CD4-positive, alpha-beta T cell treated with Interleukin-2 at 100 ng/mL for 4 hours (primary cell): Measurements from ENCODE around the gene HPSE2.

ENCODE experiments used
- DNase-seq: peaks from one replicate; pipeline ENCODE4 v3.0.0-alpha.2; 2020; ENCODE audit warnings: low spot score

HPSE2 gene

DNA sequence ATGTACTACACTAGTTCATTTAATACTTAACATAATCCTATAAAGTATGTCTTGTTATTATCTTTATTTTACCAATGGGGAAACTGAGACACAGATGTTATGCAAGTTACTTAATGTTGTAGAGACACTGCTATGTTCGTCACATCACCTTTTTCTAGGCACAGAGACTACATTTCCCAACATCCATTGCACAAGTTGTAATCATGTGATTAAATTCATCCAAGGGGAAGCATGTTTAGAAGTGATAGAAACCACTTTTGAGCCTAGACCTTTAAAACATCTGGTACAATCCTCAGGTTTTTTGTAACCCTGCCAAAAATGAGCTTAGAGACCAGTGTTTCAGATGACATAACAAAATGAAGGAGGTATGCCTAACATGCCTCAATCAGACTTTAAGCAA lies 402.1 kb downstream of the HPSE2 start:
- no peak for DNase-seq

DNA sequence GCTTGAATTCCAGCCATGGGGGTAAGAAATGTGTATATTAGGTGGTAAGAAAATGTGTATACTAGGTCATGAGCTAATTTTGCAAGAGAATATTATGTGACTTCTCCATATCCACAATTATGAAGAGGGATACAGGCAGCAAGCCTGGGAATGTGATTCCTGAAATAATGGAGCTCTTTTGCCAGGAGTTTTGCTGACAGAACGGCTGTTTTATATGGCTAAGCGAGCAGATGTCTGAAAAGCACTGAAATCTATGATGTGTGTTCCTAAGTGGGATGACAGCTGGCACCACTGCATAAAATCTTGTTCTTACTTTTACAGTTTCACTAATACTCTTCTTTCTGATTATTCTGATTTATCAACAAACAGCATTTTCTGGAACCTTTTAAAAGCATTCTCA lies 402.9 kb downstream of the HPSE2 start:
- DNase-seq: no peak

DNA sequence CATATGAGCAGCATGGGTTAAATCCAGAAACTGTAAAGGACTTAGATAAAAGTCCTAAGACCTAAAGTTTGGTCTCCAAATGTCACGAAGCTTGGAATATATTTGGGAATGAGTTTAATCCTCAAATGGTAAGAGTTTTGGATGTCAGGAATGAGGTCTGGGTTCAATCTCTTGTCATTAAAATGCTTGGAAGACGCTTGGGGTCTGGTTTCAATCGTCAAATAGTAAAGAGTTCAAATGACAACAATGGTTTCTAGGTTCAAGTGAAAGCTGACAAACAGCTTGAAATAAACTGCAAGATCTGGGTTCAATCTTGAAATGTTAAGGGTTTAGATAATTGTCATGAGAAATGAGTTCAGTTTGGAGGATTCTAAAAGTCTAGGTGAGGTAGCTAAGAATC lies 403.5 kb downstream of the HPSE2 start:
- DNase-seq: no peak

DNA sequence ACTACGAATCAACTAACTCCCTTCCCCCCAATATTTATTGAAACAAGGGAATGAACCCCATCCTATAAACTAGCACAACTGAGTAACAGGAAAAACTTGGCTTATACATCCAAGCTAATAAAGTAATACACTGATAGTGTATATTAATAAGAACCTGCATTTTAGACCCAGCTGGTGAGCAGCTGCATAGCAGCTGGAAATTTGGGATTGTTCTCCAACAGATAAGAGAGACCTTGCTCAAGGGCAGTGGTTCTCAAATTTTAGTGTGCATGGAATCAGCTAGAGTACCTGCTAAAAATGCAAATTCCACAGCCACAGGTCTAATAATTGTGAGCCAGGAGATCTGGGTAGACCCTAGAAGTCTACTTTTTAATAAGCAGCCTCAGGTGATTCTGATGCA lies 404.3 kb downstream of the HPSE2 start:
- no peak for DNase-seq

DNA sequence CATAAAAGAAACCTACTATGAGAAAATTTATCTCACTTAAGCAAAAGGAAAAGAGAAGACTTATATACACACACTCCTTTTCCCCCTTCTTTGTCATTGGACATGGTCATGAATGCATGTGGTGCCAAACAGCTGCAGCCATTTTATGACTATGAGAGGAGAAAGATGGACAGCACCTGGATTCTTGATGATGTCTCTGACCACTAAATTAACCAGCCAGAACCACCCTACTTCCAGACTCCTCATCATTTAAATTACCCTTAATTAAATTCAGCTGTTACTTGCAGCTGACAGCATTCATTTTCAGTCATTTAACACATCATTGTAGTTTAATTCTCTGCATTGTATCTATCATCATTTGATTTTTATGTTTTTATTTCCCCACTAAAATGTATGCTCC lies 409.9 kb downstream of the HPSE2 start:
- no peak for DNase-seq

DNA sequence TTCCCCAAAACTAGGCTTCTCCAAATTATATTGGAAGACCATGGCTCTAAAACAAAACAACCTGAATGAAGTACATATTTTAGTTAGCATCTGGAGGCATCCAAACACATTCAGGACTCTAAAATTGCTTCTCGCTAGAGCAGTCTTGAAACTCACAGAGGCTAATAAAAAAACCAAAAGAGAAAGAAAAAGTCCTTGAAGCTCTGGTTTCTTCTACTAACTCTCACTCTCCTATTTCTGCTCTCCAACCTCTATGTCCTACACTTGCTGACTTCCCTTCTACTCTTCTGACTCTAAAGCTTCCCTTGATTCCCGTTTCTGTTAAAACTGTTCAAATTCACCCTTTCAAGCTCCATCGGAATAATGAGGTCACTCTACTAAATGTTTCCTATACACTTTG lies 418.3 kb downstream of the HPSE2 start:
- DNase-seq: no peak

DNA sequence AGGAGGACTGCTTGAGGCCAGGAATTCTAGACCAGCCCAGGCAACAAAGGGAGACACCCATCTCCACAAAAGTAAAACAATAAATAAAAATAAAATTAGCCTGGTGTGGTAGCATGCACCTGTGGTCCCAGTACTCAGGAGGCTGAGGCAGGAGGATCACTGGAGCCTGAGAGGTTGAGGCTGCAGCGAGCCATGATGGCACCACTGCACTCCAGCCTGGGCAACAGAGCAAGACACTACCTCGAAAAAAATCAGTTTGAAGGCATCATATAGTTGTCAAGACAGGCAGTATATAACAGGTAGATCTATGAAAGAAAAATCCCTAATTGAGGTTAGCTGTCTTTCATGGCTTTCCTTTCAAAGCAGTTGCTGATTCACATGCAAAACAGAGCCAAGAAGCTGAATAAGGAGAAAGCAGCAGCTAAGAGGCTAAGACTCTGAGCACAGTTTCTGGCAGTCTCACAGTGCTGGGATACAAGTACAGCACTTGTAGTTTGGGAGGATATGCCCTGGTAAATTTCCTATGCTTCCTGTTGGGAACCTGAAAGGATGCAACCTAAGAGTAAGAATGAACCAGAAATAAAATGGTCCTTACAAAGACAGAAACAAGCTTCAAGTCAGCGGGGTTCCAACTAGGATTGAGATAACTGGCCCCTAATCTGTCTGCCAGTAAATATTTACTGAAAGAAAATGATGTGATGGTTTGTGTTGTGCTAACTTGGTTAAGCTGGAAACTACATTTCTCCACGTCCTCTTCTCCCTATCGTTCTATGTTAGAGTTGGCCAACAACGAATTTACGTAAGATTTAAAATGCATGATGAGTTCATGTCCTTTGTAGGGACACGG lies 420.4 kb downstream of the HPSE2 start:
- no peak for DNase-seq

DNA sequence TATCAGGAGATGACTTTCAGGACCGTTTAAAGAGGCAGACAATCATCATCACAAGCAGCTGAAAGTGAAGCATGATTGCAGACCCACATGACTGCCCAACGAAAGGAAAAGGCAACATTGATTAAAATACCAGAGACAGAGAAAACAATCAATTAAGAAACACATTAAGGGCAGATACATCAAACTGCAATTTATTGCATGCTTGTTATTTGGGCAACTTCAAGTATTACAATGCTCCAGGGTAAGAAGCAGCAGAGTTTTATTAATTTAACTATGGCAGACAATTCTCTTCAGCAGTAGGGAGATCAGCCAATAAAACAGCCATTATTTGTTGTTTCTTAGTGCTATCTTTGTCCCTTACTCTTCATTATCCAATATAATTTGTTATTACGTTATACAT lies 421.2 kb downstream of the HPSE2 start:
- no peak for DNase-seq

DNA sequence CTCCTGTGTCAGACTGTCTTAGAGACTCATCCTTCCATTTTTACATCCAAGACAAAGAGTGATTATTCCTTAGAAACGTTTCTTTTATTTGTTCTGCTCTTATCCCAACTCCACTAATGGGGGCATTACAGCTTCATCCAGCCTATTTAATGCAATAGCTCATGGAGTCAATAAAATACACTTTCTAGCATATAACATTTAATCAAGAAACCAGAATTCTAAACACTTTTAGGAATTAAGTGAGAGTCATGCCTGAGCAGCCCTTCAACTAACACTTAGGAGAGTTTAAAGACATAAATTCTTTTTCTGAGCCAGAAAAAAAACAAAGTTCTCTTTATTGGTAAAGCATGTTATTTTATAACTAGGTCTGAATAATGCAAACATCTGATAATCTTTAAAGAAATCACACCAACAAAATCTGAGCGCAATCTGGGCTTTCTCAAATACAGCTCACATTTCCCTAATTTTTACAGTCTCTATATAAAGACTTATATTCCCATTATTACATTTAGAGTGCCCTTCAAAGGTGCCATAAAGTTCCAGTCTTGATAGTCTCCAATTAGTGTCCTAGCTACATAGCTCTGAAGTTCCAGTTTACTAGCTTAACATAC lies 427.3 kb downstream of the HPSE2 start:
- DNase-seq: no peak

DNA sequence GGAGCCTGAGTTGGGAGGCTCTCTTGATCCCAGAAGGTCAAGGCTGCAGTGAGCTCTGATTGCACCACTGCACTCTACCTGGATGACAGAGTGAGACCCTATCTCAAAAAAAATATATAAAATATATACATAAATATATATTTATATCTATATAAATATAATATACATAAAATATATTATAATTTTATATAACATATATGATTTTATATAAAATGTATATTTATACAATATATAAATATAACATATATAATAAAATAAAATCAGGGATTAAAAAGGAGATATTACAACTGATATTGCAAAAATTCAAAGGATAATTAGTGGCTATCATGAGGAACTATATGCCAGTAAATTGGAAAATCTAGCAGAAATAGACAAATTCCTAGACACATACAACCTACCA lies 435.4 kb downstream of the HPSE2 start:
- DNase-seq: no peak

DNA sequence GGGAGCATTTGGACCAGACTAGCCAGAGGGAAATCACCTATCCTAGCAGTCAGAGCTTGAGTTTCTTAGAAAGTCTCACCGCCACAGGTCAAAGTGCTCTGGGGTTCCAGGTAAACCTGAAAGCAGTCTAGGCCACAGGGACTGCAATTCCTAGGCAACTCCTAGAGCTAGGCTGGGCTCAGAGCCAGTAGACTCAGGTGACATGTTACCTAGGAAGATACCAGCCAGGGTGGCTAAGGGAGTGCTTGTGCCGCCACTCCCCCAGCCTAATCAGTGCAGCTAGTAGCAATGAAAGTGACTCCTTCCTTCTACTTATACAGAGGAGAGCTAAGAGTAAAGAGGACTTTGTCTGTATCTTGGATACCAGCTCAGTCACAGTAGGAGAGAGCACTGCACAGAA lies 440.2 kb downstream of the HPSE2 start:
- DNase-seq: no peak

DNA sequence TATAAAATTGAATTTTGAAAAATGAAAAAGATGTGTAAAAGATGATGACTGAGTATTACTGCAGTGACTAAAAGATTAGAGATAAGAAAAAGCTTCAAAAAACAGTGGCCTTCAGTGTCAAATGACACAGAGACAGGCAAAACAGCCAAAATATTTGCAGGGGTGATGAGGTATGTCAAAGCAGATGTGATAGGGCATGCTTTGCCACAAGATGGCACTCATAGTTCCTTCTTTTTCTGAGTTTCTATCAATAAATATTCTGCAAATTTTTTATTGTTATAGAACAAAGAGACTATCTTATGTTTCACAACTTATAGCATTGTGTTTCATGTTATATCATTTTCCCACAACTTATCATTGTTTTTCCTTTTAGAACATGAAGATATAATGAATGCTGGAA lies 444.8 kb downstream of the HPSE2 start:
- DNase-seq: no peak

DNA sequence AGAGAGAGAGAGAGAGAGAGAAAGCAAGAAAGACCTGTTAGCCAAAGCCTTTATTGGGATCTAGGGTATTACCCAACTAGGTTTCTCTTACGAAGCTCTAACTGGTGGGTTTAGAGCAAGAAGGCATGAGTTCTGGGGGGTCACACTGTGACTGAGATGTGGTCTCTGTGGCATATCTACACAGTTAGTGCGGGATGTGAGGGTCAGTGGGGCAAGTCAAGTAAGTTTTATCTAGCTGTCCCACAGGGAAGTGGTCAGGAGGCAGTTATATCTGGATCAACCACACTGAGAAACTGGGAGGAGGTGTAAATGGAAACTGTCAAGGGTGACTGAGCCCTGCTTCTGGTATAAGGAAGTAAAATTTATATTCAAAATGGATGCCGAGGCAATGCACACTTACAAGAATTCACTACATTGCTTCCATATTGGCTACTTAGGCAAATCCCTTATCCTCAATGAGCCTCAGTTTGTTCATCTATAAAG lies 457.3 kb downstream of the HPSE2 start:
- no peak for DNase-seq

DNA sequence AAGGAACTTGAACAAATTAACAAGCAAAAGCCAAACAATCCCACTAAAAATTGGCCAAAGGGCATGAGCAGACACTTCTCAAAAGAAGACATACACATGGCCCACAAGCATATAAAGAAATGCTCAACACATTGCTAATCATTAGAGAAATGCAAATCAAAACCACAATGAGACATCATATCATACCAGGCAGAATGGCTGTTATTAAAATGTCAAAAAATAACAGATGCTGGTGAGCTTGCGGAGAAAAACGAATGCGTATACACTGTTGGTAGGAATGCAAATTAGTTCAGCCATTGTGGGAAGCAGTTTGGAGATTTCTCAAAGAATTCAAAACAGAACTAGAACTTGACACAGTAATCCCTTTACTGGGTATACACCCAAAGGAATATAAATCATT lies 477.2 kb downstream of the HPSE2 start:
- DNase-seq: no peak

DNA sequence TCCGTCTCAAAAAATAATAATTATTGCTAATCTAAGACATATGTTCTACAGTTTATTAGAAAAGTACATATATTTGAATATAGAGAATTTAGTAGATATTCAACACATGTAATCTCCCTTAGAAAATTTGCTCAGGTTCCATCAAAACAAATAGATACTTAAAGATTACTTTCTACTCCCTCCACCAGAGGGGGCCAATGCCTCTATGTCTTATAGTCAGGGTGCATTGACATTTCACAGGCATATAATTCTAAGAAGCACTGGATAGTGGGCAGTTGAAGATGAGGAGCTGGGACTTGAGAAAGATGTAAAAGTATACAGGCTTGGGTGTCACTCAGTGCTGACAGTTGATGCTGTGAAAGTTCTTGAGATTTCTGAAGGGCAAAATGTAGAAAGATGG lies 487.4 kb downstream of the HPSE2 start:
- DNase-seq: no peak

DNA sequence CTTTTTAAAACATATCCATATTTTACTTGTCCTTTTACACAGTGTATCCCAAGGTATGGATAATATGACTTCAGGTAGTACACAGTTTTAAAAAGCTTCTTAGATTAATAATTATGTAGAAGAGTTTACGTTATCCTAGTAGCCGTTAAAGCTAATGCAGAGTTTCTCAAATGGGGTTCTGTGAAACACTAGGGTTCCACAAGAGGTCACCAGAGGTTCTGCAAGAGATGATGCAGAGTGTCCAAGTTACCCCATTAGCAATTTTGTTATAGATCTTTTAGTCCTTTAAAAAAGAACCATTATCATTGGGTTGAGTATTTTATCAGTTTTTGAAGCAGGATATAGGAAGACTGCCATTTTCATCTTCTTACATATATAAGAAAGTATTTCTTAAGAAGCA lies 490.0 kb downstream of the HPSE2 start:
- DNase-seq: no peak

DNA sequence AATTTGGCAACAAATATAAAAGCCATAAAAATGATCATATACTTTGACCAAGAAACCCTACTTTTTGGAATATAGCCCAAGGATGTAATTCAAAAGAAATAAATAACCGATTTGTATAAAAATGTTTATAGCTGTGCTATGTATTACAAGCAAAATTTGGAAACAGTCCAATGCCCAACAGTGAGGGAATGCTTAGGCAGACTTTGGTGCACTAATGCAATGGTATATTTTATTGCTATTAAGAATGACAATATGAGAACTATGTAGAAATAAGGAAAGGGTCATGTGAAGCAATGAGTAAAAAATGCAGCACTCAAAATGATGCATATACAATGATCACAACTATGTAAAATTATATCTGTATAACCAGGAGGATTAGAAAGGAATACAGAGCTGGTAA lies 515.1 kb downstream of the HPSE2 start:
- DNase-seq: no peak

DNA sequence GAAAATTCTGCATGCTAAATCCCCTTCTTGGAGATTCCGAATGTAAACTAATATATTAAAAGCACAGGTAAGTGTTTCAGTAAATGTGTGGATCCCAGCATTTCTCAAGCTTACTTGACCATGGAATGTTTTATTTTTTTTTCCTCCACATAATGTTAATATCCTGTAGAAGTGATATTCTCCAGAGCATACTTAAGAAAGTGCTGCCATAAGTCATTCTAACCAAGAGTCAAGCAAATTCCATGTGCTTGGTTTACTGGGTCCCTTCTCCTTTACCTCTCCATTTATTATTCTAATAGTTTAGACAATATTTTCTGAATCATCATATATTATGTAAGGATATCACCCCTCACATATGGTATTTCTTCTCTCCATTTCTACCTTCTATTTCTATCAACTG lies 522.1 kb downstream of the HPSE2 start:
- DNase-seq: no peak

DNA sequence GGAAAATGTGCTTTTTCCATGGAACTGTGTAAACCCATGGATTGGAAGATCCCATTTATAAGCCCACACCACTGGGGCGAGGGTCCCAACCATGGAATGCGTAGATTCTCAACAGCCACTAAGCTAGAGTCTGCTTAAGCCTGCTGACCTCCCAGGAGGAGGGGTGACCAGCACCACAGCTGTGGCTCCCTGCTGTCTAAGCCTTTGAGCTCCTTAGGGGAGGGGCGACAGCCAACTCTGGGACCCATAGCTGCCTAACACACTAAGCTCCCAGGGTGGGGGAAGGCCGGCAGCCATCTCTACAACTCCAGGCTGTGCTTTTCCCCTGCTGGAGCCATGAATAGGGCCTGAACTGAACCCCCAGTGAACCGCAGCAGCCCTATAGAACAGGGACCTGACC lies 539.1 kb downstream of the HPSE2 start:
- DNase-seq: no peak

DNA sequence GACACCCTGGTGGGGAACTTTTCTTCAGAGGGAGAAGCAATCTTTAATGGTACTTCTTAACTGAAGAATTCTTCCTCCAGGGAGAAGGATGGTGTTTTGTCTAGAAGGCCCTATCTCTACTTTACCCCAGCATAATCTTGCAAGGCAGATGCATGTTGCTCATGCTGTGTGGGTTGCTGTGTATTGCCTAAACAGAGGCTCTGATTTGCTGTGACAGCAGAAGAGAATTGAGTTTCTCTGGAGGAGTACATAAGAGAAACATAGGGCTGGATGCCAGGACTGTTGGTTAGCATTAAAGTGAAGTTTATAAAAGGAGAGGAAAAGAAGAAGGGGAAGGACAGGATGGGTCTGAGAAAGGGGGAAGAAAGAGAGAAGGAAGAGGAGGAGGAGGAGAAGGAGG lies 540.8 kb downstream of the HPSE2 start:
- DNase-seq: no peak

DNA sequence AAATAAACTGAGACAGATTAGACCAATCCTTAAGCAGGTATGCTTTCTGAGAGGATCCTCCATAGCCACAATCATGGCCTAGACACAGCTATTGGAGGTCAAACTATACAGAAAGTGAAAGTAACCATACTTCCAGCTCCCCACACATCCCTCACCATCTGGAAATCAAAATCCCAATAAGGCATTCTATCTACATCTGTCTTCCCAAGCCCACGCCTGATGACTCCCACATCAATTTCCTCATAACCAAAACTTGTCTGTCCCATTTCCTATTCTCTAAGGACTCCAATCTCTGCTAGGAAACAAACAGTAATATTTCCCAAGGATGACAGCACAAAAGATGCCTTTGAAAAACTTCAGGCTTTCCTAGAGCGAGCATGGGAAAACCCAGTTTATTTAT lies 541.6 kb downstream of the HPSE2 start:
- DNase-seq: no peak

DNA sequence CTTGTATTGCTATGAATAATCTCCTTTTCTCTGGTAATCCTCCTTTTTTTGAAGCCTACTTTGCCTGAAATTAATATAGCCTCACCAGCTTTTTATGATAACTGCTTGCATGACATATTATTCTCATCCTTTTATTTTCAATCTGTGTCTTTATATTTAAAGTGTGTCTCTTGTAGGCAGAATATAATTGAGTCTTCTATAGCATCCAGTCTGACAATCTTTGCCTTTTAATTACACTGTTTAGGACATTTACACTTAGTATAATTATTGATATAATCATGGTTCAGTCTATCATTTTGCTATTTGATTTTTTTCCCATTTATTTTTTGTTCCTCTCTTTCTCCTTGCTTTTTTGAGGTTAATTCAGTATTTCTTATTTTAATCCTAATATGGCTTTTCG lies 548.0 kb downstream of the HPSE2 start:
- DNase-seq: no peak

DNA sequence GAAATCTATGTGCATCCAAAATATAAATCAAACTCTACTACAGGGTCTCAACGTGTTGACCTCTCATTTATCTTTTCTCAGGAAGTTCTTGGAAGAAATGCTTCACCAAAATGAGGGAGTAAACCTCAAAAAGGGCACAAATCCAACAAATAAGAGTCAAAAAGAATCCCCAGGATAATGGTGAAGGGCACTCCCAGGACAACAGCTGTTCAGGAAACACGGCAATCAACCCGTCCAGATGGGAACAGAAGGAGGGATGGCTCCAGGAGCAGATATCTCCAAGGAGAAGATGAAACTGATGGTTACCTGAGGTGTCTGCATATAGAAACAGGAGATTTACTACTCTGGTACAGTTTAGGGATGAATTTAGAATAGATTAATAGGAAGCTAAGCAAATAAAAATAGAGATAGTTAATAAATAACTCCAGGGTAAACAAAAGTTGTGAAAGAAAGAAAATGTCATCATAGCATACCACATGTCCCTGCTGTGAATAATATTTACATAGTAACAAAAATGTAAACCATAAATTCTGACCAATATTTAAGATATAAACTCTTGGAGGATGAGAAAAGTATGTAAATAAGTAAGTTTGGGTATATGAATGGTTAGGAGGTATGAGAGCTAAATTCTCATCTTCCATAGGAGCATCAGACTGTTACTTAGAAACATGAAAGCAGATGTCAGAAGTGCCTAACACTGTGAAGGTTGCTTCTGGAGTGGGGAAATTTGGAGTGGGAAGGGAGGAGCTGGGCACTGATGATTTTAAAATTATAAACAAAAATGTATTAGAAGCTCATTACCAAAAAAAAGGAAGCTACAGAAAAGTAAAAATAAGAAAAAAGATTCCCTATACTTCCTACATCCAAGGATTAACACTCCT lies 551.4 kb downstream of the HPSE2 start:
- no peak for DNase-seq
